Activated CD4-positive, alpha-beta T cell treated with anti-CD3 and anti-CD28 coated beads, Interleukin-10, Interleukin-2, amounts not matched to agents 100 ng/mL and 50 ng/mL, durations not matched to agents 16 hours and 8 hours (primary cell): ENCODE results near the gene MICU1.
A peak's percentile ranks its signal among the peaks of the same experiment; 100 is the strongest.
"Not testable (repeated sequence)": the region's sequence is repeated elsewhere in the genome, so short reads cannot be mapped to it uniquely, and the experiment has no call there.

ENCODE experiments used
- DNase-seq: peaks from one replicate; pipeline ENCODE4 v3.0.0-alpha.2; 2020

MICU1 gene

GRCh38 chr10:72502581-72502980, 123.3 kb downstream of the MICU1 start:
- DNase-seq: no peak

- DNase-seq: no peak
Measured at GRCh38 chr10:72499701-72500100, 126.2 kb downstream of the MICU1 start.

DNA sequence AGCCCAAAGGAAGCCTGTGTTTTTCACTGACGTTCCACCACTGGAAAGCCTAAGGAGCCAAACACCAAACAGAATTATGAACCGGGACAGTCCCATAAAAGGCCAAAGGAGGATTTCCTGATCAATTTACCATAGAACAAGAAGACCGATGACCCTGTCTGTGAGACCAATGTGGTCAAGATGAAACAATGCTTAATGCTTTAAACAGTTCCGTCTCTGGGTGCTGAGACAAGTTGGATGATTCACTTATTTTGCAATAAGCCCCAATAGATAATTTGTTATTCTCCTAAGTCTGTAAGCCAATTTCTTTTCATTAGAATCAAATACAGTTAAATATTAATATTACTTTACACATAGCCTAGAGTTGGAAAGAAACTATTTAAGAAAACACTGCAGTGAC, 134.9 kb downstream of the MICU1 start:
- no peak for DNase-seq

DNA sequence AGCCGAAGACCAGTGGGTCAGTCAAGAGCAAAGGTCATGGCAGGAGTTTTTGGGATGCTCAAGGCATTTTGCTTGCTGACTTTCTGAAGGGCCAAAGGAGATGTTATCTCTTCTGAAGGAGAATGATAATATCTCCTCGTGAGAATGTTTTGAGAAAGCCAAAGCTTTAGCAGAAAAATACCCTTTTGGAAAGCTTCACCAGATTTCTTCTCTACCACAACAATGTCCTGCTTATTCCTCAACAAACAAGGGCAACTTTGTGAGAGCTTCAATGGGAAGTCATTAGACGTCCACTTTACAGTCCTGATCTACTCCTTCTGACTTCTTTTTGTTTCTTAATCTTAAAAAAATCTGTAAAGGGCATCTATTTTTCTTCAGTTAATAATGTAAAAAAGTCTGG, 138.4 kb downstream of the MICU1 start:
- DNase-seq: no peak

- DNase-seq: no peak
Measured at GRCh38 chr10:72487116-72487515, 138.8 kb downstream of the MICU1 start.

GRCh38 chr10:72485701-72486100, 140.2 kb downstream of the MICU1 start:
- DNase-seq: no peak

GRCh38 chr10:72484521-72484920, 141.4 kb downstream of the MICU1 start:
- no peak for DNase-seq

- DNase-seq: no peak
Measured at GRCh38 chr10:72483471-72483870, 142.4 kb downstream of the MICU1 start.

DNA sequence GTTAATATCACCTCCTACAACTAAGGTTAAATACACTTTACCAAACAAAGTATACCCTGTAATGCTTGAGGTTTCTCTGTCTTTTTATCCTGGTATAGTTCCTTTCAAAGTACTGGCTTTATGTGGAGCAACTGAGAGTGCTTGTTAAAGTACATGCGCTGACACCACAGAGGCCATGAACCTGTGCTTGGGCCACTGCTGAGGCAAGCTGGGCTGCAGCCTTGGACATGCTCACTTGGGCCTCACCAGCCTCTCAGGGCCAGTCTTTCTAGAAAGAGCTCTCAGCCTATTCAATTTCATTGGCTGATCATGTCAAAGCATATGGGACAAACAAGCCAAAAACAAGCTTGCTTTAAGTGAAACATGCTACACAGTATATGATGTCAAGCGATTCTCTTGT, 145.0 kb downstream of the MICU1 start:
- DNase-seq: no peak

DNA sequence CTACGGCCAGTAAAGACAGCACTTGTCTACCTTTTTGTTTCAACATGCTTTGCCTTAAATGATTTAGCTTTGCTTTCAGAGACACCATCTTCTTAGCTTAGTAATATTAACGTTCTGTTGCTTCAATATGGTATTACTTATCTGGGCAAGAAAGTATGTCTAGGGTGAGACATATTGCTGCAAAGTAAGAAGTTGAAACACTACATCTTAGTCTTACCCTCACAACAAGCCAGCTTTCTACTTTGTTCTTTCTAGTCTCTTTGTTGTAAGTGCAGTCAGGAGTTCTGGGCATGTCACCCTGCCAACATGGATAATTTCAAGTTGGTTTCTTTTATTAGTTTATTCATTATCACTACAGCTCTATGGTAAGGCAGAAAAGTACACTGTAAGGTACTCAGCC, 148.4 kb downstream of the MICU1 start:
- no peak for DNase-seq

DNA sequence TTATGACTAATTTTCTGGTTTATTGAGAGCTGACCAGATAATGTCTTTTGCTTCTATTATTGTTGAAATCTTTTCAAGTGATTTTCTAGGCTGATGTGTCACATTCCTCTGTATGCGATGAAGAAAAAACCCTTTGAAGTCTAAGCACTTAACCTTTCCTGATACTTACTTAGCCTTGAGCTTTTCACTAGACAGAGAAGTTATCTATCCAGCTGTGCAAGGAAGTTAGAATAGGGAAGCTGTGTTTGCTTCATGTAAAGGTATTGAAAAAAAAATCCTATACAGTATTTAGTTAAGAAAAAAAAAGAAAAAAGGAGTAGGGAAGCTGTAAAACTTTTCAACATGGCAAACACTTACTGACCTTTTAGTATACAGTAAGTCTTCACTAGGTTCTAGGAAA, 153.6 kb downstream of the MICU1 start:
- DNase-seq: no peak

DNA sequence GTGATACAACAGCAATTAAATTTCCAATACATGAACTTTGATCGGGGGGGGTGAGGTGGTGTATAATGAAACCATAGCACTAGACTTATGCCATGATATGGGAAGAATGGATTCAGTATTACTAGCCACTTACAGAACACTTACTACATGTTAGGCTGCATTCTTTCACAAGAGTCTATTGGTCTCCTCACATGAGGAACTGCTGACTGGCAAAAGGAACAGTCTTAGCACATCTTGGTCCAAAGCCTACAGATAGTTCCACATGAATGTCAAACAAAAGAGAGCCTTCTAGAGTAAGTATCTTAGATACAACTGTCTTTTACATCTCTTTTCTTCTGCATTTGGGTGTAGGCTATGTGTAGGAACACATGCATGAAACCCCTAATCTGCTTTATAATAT, 155.2 kb downstream of the MICU1 start:
- DNase-seq: no peak

DNA sequence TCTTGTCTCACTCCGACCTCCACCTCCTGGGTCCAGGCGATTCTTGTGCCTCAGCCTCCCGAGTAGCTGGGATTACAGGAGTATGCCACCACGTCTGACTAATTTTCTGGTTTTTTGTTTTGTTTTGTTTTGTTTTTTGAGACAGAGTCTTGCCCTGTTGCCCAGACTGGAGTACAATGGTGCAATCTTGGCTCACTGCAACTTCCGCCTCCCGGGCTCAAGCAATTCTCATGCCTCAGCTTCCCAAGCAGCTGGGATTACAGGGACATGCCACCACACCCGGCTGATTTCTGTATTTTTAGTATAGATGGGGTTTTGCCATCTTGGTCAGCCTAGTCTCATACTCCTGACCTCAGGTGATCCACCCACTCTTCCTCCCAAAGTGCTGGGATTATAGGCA, 158.8 kb downstream of the MICU1 start:
- not testable (repeated sequence) for DNase-seq

DNA sequence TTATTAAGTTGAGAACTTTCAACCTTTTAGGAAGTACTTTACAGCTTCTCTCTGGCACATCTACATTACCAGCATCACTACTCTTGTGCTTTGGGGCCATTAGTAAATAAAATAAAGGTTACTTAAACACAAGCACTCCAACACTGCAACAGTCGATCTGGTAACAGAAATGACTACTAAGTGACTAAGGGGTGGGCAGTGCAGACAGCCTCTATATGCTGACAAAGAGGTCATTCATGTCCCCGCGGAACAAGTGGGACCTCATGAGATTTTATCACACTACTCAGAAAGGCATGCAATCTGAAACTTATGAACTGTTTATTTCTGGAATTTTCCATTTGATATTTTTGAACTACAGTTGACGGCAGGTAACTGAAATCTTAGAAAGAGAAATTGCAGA, 159.9 kb downstream of the MICU1 start:
- no peak for DNase-seq

- peak; percentile 4 for DNase-seq
Measured at GRCh38 chr10:72464438-72464837, 161.4 kb downstream of the MICU1 start.

GRCh38 chr10:72462261-72462660, 163.6 kb downstream of the MICU1 start:
- no peak for DNase-seq

DNA sequence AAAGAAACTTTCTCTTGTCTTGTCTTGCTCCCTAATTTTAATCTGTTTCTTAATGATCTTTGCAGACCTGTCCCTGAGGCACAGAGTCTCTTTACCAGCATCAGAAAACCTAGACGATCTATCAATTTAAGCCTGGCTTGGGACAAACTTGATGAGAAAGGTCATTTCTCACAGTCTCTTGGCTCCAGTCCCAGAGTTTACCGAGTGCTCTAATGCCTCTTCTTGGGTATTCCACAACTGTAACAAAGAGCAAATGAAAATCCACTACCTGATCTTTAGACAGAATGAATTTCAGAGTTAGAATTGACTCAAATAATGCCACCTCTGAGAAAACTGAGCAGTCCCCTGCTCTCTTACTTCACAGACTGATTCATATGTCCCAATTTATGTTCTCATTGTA, 164.8 kb downstream of the MICU1 start:
- DNase-seq: no peak

- no peak for DNase-seq
Measured at GRCh38 chr10:72460284-72460876, 165.5 kb downstream of the MICU1 start.

DNA sequence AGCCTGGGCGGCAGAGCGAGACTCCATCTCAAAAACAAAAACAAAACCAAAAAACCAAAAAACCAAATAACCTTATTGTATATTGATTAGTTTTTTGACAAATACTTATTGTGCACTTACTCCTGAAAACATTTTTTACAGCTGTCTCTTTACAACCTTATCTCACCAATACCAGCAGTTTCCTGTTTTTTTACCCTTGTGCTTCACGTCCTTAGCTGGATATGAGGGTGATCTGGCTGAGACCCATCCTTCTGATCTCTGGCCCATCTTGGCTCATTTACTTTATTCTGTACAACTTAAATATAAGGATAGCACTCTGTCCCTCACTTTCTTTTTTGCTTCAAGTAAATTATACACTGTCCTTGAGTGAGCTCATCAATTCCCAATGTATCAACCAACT, 166.6 kb downstream of the MICU1 start:
- no peak for DNase-seq

GRCh38 chr10:72455889-72456595, 169.8 kb downstream of the MICU1 start:
- DNase-seq: no peak

DNA sequence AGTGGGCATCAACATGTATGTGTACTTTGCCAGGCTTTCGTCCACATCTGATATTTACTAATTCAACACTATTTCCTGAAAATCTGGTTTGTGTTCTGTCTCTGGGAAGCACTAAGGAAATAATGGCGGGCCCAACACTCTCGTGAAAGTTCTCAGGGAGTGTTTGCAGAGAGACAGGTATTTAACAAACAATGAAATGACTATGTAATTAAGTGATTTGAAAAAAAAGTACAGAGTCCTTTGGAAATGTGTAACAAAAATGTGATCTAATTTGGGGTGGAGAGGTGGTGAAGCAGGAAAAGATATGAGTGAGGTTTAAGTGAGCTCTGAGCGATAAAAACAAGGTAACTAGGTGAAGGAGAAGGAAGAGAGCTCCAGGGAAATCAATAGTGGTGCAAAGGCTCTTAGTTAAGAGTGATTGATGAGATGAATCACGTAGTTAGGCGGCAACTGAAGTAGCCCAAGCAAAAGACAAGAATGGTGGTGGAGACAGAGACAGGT, 175.9 kb downstream of the MICU1 start:
- no peak for DNase-seq

DNA sequence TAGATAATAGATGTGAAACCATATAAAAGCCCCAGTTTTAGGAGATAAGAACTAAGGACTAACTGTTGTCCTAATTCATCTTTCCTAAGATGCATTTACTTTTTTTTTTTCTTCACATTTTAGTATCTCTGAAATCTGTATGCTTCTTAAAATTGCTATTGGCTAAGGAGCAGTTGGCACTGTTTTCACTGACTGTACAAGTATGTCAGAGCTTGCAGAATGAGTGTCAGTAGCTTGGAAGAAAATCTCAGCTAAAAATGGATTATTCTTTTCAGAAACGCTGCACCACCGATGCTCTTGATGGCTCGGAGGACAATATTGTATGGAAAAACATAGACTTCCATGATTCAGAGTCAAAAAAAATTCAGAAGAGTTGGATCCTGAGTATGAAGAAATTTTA, 180.0 kb downstream of the MICU1 start:
- DNase-seq: no peak

DNA sequence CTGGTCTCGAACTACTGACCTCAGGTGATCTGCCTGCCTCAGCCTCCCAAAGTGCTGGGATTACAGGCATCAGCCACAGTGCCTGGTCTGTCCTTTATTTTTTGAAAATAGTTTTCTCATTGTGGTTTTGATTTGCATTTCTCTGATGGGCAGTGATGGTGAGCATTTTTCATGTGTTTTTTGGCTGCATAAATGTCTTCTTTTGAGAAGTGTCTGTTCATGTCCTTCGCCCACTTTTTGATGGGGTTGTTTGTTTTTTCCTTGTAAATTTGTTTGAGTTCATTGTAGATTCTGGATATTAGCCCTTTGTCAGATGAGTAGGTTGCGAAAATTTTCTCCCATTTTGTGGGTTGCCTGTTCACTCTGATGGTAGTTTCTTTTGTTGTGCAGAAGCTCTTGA, 182.9 kb downstream of the MICU1 start:
- not testable (repeated sequence) for DNase-seq

DNA sequence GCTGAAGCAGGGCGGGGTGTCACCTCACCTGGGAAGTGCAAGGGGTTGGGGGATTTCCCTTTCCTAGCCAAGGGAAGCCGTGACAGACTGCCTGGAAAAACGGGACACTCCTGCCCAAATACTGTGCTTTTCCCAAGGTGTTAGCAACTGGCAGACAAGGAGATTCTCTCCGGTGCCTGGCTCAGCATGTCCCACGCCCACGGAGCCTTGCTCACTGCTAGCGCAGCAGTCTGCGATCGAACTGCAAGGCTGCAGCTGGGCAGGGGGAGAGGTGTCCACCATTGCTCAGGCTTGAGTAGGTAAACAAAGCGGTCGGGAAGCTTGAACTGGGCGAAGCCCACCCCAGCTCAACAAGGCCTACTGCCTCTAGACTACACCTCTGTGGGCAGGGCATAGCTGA, 190.3 kb downstream of the MICU1 start:
- DNase-seq: no peak

DNA sequence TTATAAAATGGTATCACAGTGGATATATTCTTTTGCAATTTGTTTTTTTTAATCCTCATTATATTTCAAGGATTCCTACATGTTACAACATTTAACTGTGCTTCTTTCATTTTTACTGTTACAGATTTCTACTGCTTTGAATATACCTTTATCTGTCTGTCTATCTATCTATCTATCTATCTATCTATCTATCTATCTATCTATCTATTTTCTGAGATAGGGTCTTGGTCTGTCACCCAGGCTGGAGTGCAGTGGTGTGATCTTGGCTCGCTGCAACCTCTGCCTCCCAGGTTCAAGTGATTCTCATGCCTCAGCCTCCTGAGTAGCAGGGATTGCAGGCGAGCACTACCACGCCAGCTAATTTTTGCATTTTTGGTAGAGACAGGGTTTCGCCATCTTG, 194.9 kb downstream of the MICU1 start:
- DNase-seq: not testable (repeated sequence)
